Measurements from ENCODE around the gene EAF2.
"Not testable (repeated sequence)": the region's sequence is repeated elsewhere in the genome, so short reads cannot be mapped to it uniquely, and the experiment has no call there.

The EAF2 gene

GRCh38 chr3:121863247-121863646 is 28.2 kb downstream of the EAF2 start:
- not testable (repeated sequence) for DNase-seq (ENCODE audit: low spot score)

DNA sequence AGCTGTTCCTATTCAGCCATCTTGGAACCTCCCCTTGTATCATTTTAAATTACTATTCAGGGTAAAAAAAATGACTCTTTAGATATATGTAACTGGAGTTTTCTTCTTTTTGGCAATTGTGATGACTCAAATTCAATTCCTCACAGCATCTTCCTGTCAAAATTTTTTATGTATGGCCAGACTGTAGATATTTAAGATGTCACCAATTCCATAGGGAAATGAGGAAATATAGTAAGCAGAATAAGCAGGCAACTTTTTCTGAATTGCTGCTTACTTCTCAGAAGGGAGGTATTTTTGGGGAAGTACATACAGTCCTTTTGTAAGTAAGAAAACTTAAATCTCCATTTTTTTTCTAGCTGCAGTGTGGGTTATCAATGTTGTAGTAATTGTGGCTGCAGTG is 28.8 kb downstream of the EAF2 start:
- no peak for DNase-seq (ENCODE audit: low spot score)

DNA sequence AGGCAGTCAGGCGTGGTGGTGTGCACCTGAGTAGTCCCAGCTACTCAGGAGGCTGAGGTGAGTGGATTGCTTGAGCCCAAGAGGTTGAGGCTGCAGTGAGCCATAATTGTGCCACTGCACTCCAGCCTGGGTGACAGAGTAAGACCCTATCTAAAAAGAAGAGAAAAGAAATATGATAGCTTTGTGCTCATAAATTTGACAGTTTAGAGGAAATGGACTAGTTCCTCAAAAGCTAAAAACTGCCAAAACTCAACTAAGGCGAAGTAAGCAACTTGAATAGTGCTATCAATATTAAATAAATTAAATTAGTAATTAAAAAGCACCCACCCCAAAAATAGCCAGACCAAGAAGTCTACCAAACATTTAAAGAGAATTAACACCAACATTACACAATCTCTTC is 34.7 kb downstream of the EAF2 start:
- no peak for DNase-seq (ENCODE audit: low spot score)

GRCh38 chr3:121870717-121871116 is 35.7 kb downstream of the EAF2 start:
- DNase-seq (ENCODE audit: low spot score), result no peak

GRCh38 chr3:121871430-121871829 is 36.4 kb downstream of the EAF2 start:
- DNase-seq (ENCODE audit: low spot score), result no peak

- DNase-seq (ENCODE audit: low spot score), result peak; percentile 23
Measured at GRCh38 chr3:121878411-121878810, 43.4 kb downstream of the EAF2 start.

DNA sequence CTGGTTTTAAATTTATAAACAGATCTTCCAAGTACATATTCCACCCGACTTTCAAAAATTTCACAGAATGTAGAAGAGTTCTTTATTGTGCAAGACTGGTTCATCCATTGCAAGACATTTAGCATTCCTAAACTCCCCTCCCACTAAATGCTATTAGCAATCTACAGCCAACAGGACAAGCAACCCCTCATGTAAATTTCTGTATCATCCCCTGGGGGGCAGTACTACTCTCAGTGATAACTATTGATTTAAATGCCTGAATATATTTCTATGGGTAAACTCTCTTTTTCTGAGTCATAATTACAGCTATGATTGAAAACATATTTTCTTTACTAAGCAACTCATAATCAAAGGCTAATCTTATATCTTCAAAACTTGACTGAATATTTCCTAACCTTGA is 48.5 kb downstream of the EAF2 start:
- no peak for DNase-seq (ENCODE audit: low spot score)

DNA sequence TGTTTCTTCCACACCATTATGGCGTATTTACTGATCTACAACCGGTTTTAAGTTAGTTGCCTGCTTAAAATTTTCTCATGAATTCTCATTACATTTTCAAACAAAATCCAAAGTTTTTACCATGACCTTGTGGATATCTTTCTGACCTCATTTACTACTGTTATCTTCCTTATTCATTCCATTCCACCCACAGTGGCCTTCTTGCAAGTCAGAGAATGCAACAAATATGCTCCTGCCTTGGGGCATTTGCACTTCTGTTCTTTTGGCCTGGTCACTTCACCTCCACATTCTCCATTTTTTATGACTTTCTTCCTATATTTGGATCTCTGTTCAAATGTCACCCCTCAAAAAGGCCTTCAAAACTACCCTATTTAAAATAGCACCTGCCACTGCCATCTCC is 50.4 kb downstream of the EAF2 start:
- no peak for DNase-seq (ENCODE audit: low spot score)

DNA sequence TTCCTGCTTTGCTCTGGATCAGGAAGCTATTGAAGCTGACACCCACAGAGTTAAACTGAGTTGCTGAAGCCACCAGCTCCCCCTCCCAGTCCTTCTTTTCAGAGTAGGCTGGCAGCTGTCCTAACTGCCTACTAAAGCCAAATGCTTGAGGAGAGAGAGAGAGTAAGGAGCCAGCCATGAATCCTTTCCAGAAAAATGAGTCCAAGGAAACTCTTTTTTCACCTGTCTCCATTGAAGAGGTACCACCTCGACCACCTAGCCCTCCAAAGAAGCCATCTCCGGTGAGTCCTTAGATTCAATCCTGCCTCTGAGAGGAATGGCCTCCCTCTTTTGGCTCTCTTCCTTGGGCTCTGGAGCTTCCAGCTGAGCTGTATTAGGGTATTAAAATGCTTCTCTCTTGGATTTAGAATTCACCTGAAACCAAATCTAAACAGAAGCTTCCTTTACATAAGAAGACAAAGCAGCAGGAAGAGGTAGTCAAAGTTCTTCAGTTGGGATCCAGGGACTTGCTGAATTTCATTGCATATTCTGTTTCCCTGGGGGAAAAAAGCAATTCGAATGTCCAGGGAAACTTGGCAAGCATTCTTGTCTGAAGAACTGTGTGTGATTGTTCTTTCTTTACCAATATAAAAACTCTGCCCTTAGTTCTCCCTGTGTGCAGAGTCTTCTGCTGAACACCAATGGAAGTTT is 59.4 kb downstream of the EAF2 start, which contains the start of gene SLC15A2:
Gene SLC15A2, plus strand, starts transcription at position 101 of the 690 bp plus-strand sequence. Its CDS starts 76 bp downstream, at position 177.
- no peak for DNase-seq (ENCODE audit: low spot score)

DNA sequence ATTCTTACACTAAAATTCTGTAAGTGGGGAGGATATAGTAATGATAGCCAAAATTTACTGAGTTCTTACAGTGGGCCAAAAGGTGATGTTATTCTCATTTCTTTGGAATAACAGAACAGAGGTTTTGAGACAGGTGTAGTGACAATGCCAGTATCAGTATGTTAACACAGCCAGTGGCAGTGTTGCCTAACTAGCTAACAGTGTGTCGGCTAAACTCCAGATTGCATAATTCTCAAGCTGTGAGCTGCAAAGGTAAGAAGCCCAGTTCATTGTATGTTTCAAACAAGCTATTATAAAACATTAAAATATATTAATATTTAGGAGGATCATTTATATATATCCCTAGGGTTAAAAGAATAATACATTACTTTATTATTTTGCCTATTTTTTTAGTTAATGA is 60.1 kb downstream of the EAF2 start:
- no peak for DNase-seq (ENCODE audit: low spot score)

DNA sequence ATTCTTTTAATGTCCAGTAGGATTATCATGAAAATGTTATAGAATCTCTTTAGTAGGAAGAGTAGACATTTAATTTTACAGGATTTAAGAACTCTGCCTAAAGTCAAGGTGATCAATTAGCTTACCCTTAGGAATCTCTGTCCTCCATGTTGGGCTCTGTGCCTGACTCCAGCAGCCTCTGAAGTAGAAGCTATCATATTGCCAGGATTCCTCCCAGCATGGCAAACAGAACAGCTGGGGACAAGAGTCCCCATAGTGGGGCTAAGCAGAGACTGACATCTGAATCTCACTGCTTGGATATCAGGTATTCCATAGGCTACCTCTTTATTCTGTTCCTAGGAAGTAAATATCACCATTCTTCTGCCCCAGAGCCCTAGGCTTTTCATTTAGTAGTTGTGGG is 60.7 kb downstream of the EAF2 start:
- no peak for DNase-seq (ENCODE audit: low spot score)

DNA sequence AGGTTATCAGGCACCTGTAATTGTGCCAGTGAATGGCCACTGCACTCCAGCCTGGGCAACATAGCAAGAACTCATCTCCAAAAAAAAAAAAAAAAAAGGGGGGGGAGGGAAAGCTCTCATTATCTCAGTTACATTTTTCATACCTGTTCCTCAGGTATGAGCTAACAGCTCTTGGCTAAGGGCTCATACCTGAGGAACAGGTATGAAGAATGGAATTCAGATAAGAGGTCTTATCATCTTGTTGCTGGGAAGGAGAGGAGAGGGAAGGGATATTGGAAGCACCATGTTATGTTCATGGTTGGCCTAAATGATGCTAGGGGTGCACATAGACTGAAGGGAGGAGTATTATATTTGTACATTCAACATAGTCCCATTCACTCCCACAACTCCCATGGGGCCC is 61.8 kb downstream of the EAF2 start:
- no peak for DNase-seq (ENCODE audit: low spot score)

GRCh38 chr3:121897296-121897695 is 62.3 kb downstream of the EAF2 start:
- no peak for DNase-seq (ENCODE audit: low spot score)

DNA sequence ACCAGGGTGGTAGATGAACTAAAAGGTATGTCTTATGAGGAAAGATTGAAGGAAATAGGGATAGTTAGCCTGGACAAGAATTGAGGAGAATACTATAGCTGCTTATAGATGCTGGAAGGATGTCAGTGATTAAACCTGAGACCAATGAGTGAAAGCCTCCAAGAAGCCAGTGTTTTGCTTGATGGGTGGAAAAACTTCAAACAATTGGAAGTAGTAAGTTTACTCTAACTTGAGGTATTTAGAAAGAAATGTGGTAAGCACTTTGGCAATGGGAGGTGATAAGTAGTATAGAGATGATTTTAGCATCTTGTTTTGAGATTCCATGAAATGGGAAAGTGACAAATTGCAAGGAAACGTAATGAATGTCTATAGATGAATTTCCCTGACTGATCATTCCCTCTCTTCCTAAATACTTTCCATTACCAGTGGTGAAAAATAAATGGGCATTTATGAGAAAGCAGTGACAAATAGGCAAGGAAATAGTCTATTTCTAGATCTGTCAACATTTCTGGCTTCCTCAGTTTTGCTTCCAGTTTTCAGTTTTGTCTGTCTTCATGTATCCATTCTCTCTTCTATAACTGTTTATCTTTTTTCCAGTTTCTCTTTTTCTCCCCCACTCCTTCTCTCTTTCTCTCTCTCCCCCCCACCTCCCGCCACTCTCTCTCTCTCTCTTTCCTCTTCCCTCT is 78.4 kb downstream of the EAF2 start:
- DNase-seq (ENCODE audit: low spot score), result no peak

DNA sequence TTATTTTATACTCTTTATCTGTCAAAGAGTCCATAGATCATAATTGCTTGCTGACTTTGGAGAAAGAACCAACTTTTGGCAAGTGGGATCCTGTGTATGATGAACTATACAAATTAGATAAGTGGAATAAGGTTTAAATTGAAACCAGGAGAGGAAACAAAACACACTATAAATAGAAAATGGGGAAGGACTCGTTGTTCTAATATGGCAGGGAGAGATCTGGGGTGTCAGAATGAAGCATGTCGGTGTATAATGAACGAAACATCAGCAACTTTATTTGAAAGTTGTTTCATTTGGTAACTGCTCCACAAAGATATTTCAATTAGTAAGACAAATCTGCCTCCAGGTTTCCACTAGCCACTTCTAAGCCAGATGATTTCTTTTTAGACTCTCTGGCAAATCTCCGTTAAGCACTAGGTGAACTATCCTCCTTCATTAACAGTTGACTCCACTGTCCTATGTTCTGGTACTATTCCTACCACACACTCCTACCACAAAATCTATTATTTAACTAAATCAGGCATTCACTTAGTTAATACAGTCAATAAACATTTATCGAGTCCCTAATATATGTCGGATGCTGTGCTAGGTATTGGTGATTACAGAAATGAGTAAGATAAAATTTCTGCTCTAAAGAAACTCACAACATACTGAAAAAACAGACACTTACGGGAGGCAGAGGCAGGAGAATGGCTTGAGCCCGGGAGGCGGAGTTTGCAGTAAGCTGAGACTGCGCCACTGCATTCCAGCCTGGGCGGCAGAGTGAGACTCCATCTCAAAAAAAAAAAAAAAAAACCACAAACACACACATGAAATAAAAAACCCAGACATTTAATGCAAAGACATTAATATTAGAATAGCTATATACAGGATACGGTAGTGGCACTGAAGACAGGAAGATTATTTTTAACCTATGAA is 79.3 kb downstream of the EAF2 start:
- no peak for DNase-seq (ENCODE audit: low spot score)

GRCh38 chr3:121916189-121916588 is 81.2 kb downstream of the EAF2 start:
- DNase-seq (ENCODE audit: low spot score), result no peak

DNA sequence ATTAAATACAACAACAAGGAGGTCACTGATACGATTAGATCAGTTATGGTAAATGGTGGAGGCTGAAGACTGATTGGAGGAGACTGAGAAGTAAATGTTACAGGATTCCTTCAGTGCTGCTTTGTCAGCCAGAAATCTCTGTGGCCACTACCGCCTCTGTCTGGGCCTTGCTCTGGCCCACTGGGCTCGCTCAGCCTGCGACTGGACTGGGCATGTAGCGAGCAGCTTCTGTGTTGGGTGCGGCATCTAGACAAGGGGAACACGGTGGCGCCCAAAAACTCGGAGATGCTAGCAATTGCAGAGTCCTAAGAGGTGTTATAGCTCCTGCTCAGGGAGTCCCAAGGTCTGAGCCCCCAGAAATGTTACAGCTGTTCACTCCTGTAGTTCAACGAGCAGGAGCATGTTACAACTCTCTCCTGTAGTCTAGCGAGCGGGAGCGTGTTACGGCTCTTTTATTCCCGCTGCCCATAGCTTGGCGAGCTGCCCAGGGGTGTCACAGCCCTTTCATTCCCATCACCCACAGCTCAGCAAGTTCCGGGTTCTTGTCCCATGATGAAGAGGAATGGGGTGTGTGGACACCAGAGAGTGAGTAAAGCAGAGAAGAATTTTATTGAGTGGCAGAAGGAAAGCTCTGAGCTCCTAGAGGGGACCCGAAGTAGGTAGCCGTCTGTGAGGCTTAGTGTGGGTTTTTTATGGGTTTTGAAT is 83.9 kb downstream of the EAF2 start:
- DNase-seq (ENCODE audit: low spot score), result peak; percentile 28

DNA sequence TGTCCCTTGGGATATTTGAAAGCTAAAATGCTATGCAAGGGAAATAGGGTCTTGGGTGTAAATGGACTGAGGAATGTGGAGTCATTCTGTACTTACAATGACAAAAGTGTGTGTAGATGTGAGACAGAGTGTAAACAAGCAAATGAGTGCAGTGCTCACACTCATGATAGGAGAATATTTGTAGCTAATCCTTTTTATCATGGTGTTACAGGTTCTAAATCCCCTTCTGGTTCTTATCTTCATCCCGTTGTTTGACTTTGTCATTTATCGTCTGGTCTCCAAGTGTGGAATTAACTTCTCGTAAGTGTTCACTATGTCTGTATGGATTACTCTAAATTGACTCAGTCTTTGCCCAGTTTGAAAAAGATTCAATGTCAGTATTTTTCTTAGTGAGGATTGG is 89.7 kb downstream of the EAF2 start:
- DNase-seq (ENCODE audit: low spot score), result no peak

DNA sequence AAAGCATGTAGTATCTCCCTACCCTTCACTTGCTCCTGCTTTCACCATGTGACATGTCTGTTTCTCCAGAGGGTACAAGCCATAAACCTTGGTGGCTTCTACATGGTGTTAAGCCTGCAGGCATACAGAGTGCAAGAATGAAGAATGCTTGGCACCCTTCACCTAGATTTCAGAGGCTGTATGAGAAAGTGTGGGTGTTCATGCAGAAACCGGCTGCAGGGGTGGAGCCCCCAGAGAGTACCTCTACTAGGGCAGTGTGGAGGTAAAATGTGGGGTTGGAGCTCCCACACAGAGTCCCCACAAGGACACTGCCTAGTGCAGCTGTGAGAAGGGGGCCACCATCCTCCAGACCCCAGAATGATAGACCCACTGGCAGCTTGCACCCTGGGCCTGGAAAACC is 91.4 kb downstream of the EAF2 start:
- no peak for DNase-seq (ENCODE audit: low spot score)
